ENCODE data around the gene GRIK4. TPM values are rescaled to one million over a fixed set of nuclear protein-coding genes. Genes with fewer than 3 reads are reported as not detected.
A peak's percentile ranks its signal among the peaks of the same experiment; 100 is the strongest.

Gene GRIK4
- total RNA-seq, 1 experiment from 2014 or later: not detected

DNA sequence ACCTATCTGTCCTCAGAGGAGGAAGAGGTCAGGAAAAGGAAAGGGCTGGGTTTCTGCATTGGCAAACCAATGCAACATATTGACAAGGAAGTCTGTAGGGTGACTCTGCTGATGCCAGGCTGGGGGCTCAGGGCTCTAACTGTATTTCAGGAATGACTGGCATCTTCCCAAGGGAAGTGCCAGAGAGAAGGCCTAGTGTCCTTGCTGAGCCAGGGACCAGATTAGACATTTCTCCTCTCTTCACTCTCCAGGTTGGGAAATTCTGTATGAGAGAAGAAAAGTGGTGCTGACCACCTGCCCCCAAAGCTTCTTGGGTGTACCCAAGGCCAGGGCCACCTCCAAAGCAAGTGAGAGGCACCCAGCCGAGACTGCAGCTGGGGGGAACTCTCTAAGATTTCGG, 27.2 kb downstream of the GRIK4 start:
- DNase-seq: no peak
- Histone ChIP-seq H3K4me2 (no peak overlapping the region), H3K9me2 (ENCODE audit: insufficient read depth) (no peaks in the 10 kb centered on the region), H3K9me3 (ENCODE audit: insufficient read depth, low read depth) (0 out of 2 replicates have a peak, but pooled peaks cover 7% of the 10 kb centered on the region), H3K4me1 (replicated peaks; ENCODE audit: insufficient read depth) (no peaks in the 10 kb centered on the region), H3K27me3 (ENCODE audit: insufficient read depth, low read depth) (peaks cover 47% of the 10 kb centered on the region), H4K20me1 (ENCODE audit: insufficient read depth) (no peaks in the 10 kb centered on the region), H2AFZ (no peak overlapping the region), H3K4me3 (no peak overlapping the region), H3K36me3 (ENCODE audit: low read depth) (no peaks in the 10 kb centered on the region), H3F3A (ENCODE audit: insufficient read depth, low read depth) (no peaks in the 10 kb centered on the region), H3K27ac (no peak overlapping the region), H3K79me2 (ENCODE audit: low read depth) (no peaks in the 10 kb centered on the region)
- BruUV-seq (replicated peaks): no TSS peak
- POLR2A ChIA-PET (ENCODE audit: unreplicated experiment): no interaction called here
- TF ChIP-seq EZH2 (IDR thresholded peaks at IDR 0.05; ENCODE audit: low read depth) (no peak), CTCF (conservative IDR thresholded peaks at IDR 0.05) (no peak)
- intact Hi-C loops (cut with micrococcal nuclease; ENCODE audit: unreplicated experiment): no loop called here
- CTCF ChIA-PET: no interaction called here

GRCh38 chr11:120539667-120540369, 28.3 kb downstream of the GRIK4 start:
- no TSS peak for BruUV-seq (replicated peaks)
- CTCF ChIA-PET: no interaction called here
- Histone ChIP-seq H3K4me3 (no peak overlapping the region), H3K79me2 (ENCODE audit: low read depth) (no peaks in the 10 kb centered on the region), H3K4me1 (replicated peaks; ENCODE audit: insufficient read depth) (no peaks in the 10 kb centered on the region), H3K9me2 (ENCODE audit: insufficient read depth) (no peaks in the 10 kb centered on the region), H3K36me3 (ENCODE audit: low read depth) (no peaks in the 10 kb centered on the region), H3K27me3 (ENCODE audit: insufficient read depth, low read depth) (peaks cover 36% of the 10 kb centered on the region), H3F3A (ENCODE audit: insufficient read depth, low read depth) (no peaks in the 10 kb centered on the region), H3K9me3 (ENCODE audit: insufficient read depth, low read depth) (0 out of 2 replicates have a peak, but pooled peaks cover 7% of the 10 kb centered on the region), H3K4me2 (no peak overlapping the region), H3K27ac (no peak overlapping the region), H4K20me1 (ENCODE audit: insufficient read depth) (no peaks in the 10 kb centered on the region), H2AFZ (no peak overlapping the region)
- no peak for TF ChIP-seq EZH2 (IDR thresholded peaks at IDR 0.05; ENCODE audit: low read depth)
- no peak for TF ChIP-seq CTCF (conservative IDR thresholded peaks at IDR 0.05)
- intact Hi-C loops (cut with micrococcal nuclease; ENCODE audit: unreplicated experiment): loop anchor here (10.0 kb wide), 1 partner anchor 925 kb away; no protein-coding TSS in a partner anchor
- peak; percentile 48 to 71 for DNase-seq
- POLR2A ChIA-PET (ENCODE audit: unreplicated experiment): interaction anchor here (0.5 kb wide), 1 partner anchor 12 kb away, joined by 5 read pairs; no protein-coding TSS in a partner anchor

GRCh38 chr11:120540744-120541465, 29.4 kb downstream of the GRIK4 start:
- no peaks in the 10 kb centered on the region for H3K36me3 ChIP-seq (ENCODE audit: low read depth)
- 0 out of 2 replicates have a peak, but pooled peaks cover under 1% of the 10 kb centered on the region for H3K4me1 ChIP-seq (replicated peaks; ENCODE audit: insufficient read depth)
- 0 out of 2 replicates have a peak, but pooled peaks cover 7% of the 10 kb centered on the region for H3K9me3 ChIP-seq (ENCODE audit: insufficient read depth, low read depth)
- H2AFZ ChIP-seq: no peak overlapping the region
- no TSS peak for BruUV-seq (replicated peaks)
- no peak for DNase-seq
- intact Hi-C loops (cut with micrococcal nuclease; ENCODE audit: unreplicated experiment): loop anchor here (10.0 kb wide), 1 partner anchor 924 kb away; no protein-coding TSS in a partner anchor
- ChIA-PET POLR2A (ENCODE audit: unreplicated experiment) (interaction anchor here (0.5 to 0.6 kb wide), 2 partner anchors 13 to 80 kb away, joined by 4 to 5 read pairs; no protein-coding TSS in a partner anchor), CTCF (no interaction called here)
- no peak overlapping the region for H3K4me2 ChIP-seq
- H3K79me2 ChIP-seq (ENCODE audit: low read depth): no peaks in the 10 kb centered on the region
- no peak overlapping the region for H3K4me3 ChIP-seq
- H3K27ac ChIP-seq: no peak overlapping the region
- H3K9me2 ChIP-seq (ENCODE audit: insufficient read depth): no peaks in the 10 kb centered on the region
- H4K20me1 ChIP-seq (ENCODE audit: insufficient read depth): no peaks in the 10 kb centered on the region
- H3K27me3 ChIP-seq (ENCODE audit: insufficient read depth, low read depth): peaks cover 30% of the 10 kb centered on the region
- H3F3A ChIP-seq (ENCODE audit: insufficient read depth, low read depth): 0 out of 2 replicates have a peak, but pooled peaks cover 1% of the 10 kb centered on the region
- TF ChIP-seq EZH2 (IDR thresholded peaks at IDR 0.05; ENCODE audit: low read depth): no peak
- no peak for TF ChIP-seq CTCF (conservative IDR thresholded peaks at IDR 0.05)
